Measurements from ENCODE around the gene KRTAP20-1.

Gene KRTAP20-1

GRCh38 chr21:30620080-30620479 is 3.9 kb downstream of the KRTAP20-1 start:
- TF ChIP-seq, protein P1, sequence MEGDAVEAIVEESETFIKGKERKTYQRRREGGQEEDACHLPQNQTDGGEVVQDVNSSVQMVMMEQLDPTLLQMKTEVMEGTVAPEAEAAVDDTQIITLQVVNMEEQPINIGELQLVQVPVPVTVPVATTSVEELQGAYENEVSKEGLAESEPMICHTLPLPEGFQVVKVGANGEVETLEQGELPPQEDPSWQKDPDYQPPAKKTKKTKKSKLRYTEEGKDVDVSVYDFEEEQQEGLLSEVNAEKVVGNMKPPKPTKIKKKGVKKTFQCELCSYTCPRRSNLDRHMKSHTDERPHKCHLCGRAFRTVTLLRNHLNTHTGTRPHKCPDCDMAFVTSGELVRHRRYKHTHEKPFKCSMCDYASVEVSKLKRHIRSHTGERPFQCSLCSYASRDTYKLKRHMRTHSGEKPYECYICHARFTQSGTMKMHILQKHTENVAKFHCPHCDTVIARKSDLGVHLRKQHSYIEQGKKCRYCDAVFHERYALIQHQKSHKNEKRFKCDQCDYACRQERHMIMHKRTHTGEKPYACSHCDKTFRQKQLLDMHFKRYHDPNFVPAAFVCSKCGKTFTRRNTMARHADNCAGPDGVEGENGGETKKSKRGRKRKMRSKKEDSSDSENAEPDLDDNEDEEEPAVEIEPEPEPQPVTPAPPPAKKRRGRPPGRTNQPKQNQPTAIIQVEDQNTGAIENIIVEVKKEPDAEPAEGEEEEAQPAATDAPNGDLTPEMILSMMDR (IDR thresholded peaks at IDR 0.05) = no peak
- no peak overlapping the region for H3K4me3 ChIP-seq
- no peak overlapping the region for H3K27ac ChIP-seq
- DNase-seq (ENCODE audit: low spot score) = no peak

DNA sequence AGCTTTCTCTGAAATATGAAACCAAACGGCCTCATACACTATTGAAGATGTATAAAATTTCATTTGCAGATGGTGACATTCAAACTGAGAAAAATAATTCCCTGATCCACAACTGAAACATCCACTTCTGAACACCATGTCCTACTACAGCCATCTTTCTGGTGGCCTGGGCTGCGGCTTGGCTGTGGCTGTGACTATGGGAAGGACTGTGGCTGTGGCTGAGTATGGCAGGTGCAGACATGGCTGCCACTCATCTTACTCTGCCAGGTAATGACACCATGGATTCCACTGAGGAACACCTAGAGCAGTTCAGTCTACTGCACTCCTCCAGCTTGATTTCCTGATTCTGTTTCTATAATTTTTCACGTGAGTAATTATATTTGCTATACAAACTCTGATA is 4.3 kb downstream of the KRTAP20-1 start, which contains the start of gene KRTAP20-4:
Gene KRTAP20-4 (plus strand): TSS at position 106 of the 400 bp plus-strand sequence.
- Histone ChIP-seq H3K27ac (no peak within 1 kb of the TSS), H3K4me3 (no peak within 1 kb of the TSS)
- TF ChIP-seq, protein P1 (IDR thresholded peaks at IDR 0.05) = no peak
- no peak for DNase-seq (ENCODE audit: low spot score)

- Histone ChIP-seq H3K4me3 (no peak overlapping the region), H3K27ac (no peak overlapping the region)
- TF ChIP-seq, protein P1 (IDR thresholded peaks at IDR 0.05) = no peak
- no peak for DNase-seq (ENCODE audit: low spot score)
Observed at GRCh38 chr21:30623362-30623761, 7.1 kb downstream of the KRTAP20-1 start.

- TF ChIP-seq, protein P1 (IDR thresholded peaks at IDR 0.05) = no peak
Observed at GRCh38 chr21:30625449-30626165, 9.4 kb downstream of the KRTAP20-1 start.

DNA sequence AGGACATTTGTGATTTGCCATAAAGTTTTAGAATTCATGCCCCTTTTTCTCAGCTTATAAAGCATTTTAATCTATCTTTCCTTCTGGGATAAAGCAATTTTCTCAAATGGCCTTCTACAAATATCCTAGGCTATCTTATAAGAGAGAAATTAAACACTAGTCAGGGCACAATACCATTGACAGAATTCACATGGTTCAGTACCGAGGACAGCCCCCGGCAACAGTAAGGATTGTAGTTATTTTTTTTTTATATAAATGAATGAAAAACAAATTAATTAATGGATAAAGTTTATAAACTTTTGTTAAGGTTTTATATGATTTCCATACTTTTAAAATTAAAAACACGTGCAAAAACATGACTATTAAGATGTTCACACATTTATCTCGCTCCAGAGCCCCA is 11.9 kb downstream of the KRTAP20-1 start:
- DNase-seq (ENCODE audit: low spot score) = no peak
- Histone ChIP-seq H3K4me3 (no peak overlapping the region), H3K27ac (no peak overlapping the region)
- TF ChIP-seq, protein P1 (IDR thresholded peaks at IDR 0.05) = no peak

More at GRCh38 chr21:30625449-30626165, 9.4 kb downstream of the KRTAP20-1 start:
- no peak for DNase-seq (ENCODE audit: low spot score)
- H3K27ac ChIP-seq = no peak overlapping the region
- H3K4me3 ChIP-seq = no peak overlapping the region

GRCh38 chr21:30629200-30629599 is 13.0 kb downstream of the KRTAP20-1 start:
- DNase-seq (ENCODE audit: low spot score) = no peak
- H3K4me3 ChIP-seq = no peak overlapping the region
- TF ChIP-seq, protein P1 (IDR thresholded peaks at IDR 0.05) = no peak
- H3K27ac ChIP-seq = no peak overlapping the region

- TF ChIP-seq, protein P1 (IDR thresholded peaks at IDR 0.05) = no peak
- no peak within 1 kb of the TSS for H3K27ac ChIP-seq
- no peak for DNase-seq (ENCODE audit: low spot score)
- H3K4me3 ChIP-seq = no peak within 1 kb of the TSS
Observed at GRCh38 chr21:30634906-30635305, 18.7 kb downstream of the KRTAP20-1 start, which contains the start of gene KRTAP20-2. Gene KRTAP20-2, plus strand, starts transcription at chr21:30635206. Its CDS starts 58 bp downstream, at chr21:30635264.

All from coronary artery (tissue), 2 donors.